HepG2 (cell line): ENCODE data around the gene ATP9B. TPM values are rescaled to one million over a fixed set of nuclear protein-coding genes. Genes with fewer than 3 reads are reported as not detected.
"Not testable (repeated sequence)": the region's sequence is repeated elsewhere in the genome, so short reads cannot be mapped to it uniquely, and the experiment has no call there.

Experiments used
- ATAC-seq: fragments of 200-7000 bp; cut with Tn5 transposase; 3 replicates; pipeline ENCODE4 v1.9.1; 2020; ENCODE audit warnings: mild to moderate bottlenecking, moderate library complexity
- BruUV-seq: library from RNA; stranded (reverse); fragments of 400-500 nt; replicated peaks from 2 replicates; lab custom pipeline; 2021; lab: Mats Ljungman, UMichigan
- CTCF ChIA-PET: fragments of 300-600 bp; formaldehyde crosslinking; extraction: SDS; loops from one replicate; lab custom pipeline; 2021; ENCODE audit warnings: low total read pairs, inconsistent platforms, low intra/inter-chr PET ratio; lab: Yijun Ruan, JAX
- POLR2A ChIA-PET: fragments of 350-600 bp; sonication (Branson Sonifier 250); formaldehyde crosslinking; loops from one replicate; lab custom pipeline; 2020; ENCODE audit warnings: antibody characterized with exemption, inconsistent platforms; lab: Yijun Ruan, JAX
- DNase-seq: peaks from one replicate; pipeline ENCODE4 v3.0.0-alpha.2; 2015; ENCODE audit warnings: low spot score
- FAIRE-seq: peaks from 3 replicates; lab custom pipeline; 2011; peaks lifted over from hg19 to GRCh38; lab: Jason Lieb, UNC
- H2AFZ ChIP-seq: one replicate; pipeline ENCODE4 v1.6.1; 2011; ENCODE audit warnings: low read length, inconsistent platforms
- H3K27ac ChIP-seq: fragments of 300-600 bp; 3 replicates; pipeline ENCODE4 v1.8.0; 2011; ENCODE audit warnings: mixed run types, mild to moderate bottlenecking, mixed read lengths, low read length, inconsistent platforms; ENCODE audit not compliant: insufficient read depth; ENCODE audit errors: extremely low read length
- H3K27me3 ChIP-seq, 2 experiments: fragments of 200-600 bp in 1 of 2; 2 replicates in 1 of 2; 3 replicates in 1 of 2; pipeline versions ENCODE4 v1.6.0 to v1.8.0; 2011; ENCODE audit warnings: low read length in 2 of 2, mild to moderate bottlenecking in 2 of 2, moderate library complexity in 2 of 2, inconsistent platforms in 1 of 2; ENCODE audit not compliant: insufficient read depth in 2 of 2, control insufficient read depth in 1 of 2
- H3K36me3 ChIP-seq, 2 experiments: fragments of 200-600 bp in 1 of 2; replicated peaks in 1 of 2; 2 replicates in 1 of 2; 3 replicates in 1 of 2; pipeline versions ENCODE4 v1.5.1 to v1.8.0; 2011; ENCODE audit warnings: low read length in 2 of 2, inconsistent platforms in 1 of 2; ENCODE audit not compliant: insufficient read depth in 2 of 2, control insufficient read depth in 1 of 2
- H3K4me1 ChIP-seq: 2 replicates; pipeline ENCODE4 v1.5.1; 2012; ENCODE audit warnings: low read length, inconsistent platforms; ENCODE audit not compliant: insufficient read depth
- H3K4me2 ChIP-seq: 2 replicates; pipeline ENCODE4 v1.6.0; 2011; ENCODE audit warnings: low read depth, low read length, inconsistent platforms
- H3K4me3 ChIP-seq, 3 experiments: fragments of 200-600 bp in 1 of 3; sonication (generic), shearing (Covaris generic) in 1 of 3; replicated peaks in 1 of 3; 2 replicates each; pipeline ENCODE4 v1.5.1; 2011 to 2016; ENCODE audit warnings: low read length in 3 of 3, inconsistent platforms in 2 of 3, low read depth in 2 of 3, mild to moderate bottlenecking in 2 of 3, control low read depth in 1 of 3, mixed read lengths in 1 of 3; ENCODE audit not compliant: insufficient read depth in 1 of 3
- H3K79me2 ChIP-seq: one replicate; pipeline ENCODE4 v1.6.1; 2011; ENCODE audit warnings: low read length, inconsistent platforms; ENCODE audit not compliant: insufficient read depth
- H3K9ac ChIP-seq: 2 replicates; pipeline ENCODE4 v1.6.0; 2011; ENCODE audit warnings: mild to moderate bottlenecking, low read depth, low read length, inconsistent platforms; ENCODE audit not compliant: insufficient read depth
- H3K9me3 ChIP-seq: 2 replicates; pipeline ENCODE4 v1.5.1; 2012; ENCODE audit warnings: mild to moderate bottlenecking, low read length
- H4K20me1 ChIP-seq: 2 replicates; pipeline ENCODE4 v1.6.0; 2011; ENCODE audit warnings: inconsistent platforms, mild to moderate bottlenecking, low read length, moderate library complexity; ENCODE audit not compliant: insufficient read depth
- CEBPG ChIP-seq: IDR thresholded peaks from 2 replicates; pipeline ENCODE4 v1.6.1; 2016
- REPIN1 ChIP-seq: sonication (generic); formaldehyde crosslinking; IDR thresholded peaks from 2 replicates; pipeline ENCODE4 v1.8.0; 2022; ENCODE audit warnings: missing genetic modification reagents, low read depth, mild to moderate bottlenecking, borderline replicate concordance
- SUZ12 ChIP-seq: fragments of 150-350 bp; IDR thresholded peaks from 2 replicates; pipeline ENCODE4 v1.6.1; 2014; ENCODE audit warnings: low read depth, low read length
- WGBS: methylation state at CpG from one replicate; pipeline ENCODE4 v1.1.6; 2017; ENCODE audit warnings: low lambda C conversion rate; 5-methylcytosine and 5-hydroxymethylcytosine counted together
- in situ Hi-C: cut with HindIII; loops from 2 replicates; pipeline ENCODE4 v1.10.0; 2017; ENCODE audit warnings: low pct_unique_long_range_greater_than_20kb; ENCODE audit not compliant: extremely low pct_ligation_motif_present
- intact Hi-C: fragments of 100-400 bp; cut with micrococcal nuclease; formaldehyde crosslinking; loops from one replicate; pipeline ENCODE4 v1.10.0; 2022; ENCODE audit not compliant: unreplicated experiment
- polyA plus RNA-seq, 8 experiments: library from polyadenylated mRNA; depleted of rRNA in 3 of 8; stranded (reverse) in 7 of 8; unstranded in 1 of 8; fragments of >200 nt; fragmentation: Illumina TruSeq in 4 of 8; extraction: Trizol in 4 of 8; gene quantifications; 2 replicates each; pipeline versions ENCODE4 v1.2.1 to v1.2.3, GENCODE V29; 2011 to 2016; ENCODE audit warnings: low read depth in 4 of 8, missing spikeins in 1 of 8, mixed read lengths in 1 of 8; ENCODE audit not compliant: insufficient read depth in 1 of 8
- total RNA-seq, 5 experiments: library from RNA; depleted of rRNA; stranded (reverse); fragments of >200 nt; fragmentation: Illumina TruSeq; extraction: Trizol; gene quantifications; 2 replicates each; pipeline ENCODE4 v1.2.3, GENCODE V29; 2016; ENCODE audit warnings: low read depth in 1 of 5

Gene ATP9B
- total and polyA plus RNA-seq, 2 of the 13 experiments (the other 11 are each of a cell fraction or from before 2014, with no cell fraction given), result 10.8 to 11.3 TPM

GRCh38 chr18:79260023-79260422 lies 190.8 kb downstream of the ATP9B start (continued):
- TF ChIP-seq REPIN1 (CRISPR knock-in tag), result no peak
- TF ChIP-seq CEBPG, result no peak
- TF ChIP-seq, all 625 proteins: peak for 0

GRCh38 chr18:79260510-79260909 lies 191.3 kb downstream of the ATP9B start:
- Histone ChIP-seq H3K27me3 (no peaks in the 10 kb centered on the region), H3K4me2 (no peak overlapping the region), H3K9me3 (no peaks in the 10 kb centered on the region), H3K4me1 (no peaks in the 10 kb centered on the region), H2AFZ (no peak overlapping the region), H4K20me1 (no peaks in the 10 kb centered on the region), H3K79me2 (no peaks in the 10 kb centered on the region), H3K9ac (no peak overlapping the region), H3K36me3 (peaks cover 0 to 3% of the 10 kb centered on the region in 2 experiments; a peak in 2 of 5 replicates), H3K27ac (no peak overlapping the region), H3K4me3 (no peak overlapping the region)
- FAIRE-seq (no peak), DNase-seq (no peak), ATAC-seq (no peak)
- in situ Hi-C loops (no loop called here), intact Hi-C loops (no loop called here)
- CTCF ChIA-PET, result no interaction called here
- POLR2A ChIA-PET, result no interaction called here
- no peak for TF ChIP-seq SUZ12
- 100% methylated on average over 1 of the region's 1 CpG for WGBS
- BruUV-seq, result no TSS peak

- H2AFZ ChIP-seq, CTCF ChIA-PET, DNase-seq, BruUV-seq, ATAC-seq, H3K79me2 ChIP-seq, H3K4me3 ChIP-seq, H4K20me1 ChIP-seq, H3K27ac ChIP-seq, intact Hi-C loops, H3K36me3 ChIP-seq, FAIRE-seq, H3K4me2 ChIP-seq, H3K4me1 ChIP-seq, H3K27me3 ChIP-seq, H3K9me3 ChIP-seq, POLR2A ChIA-PET, in situ Hi-C loops, H3K9ac ChIP-seq: not testable (repeated sequence)
- 98% methylated on average over 9 of the region's 9 CpGs for WGBS
These were observed 195.9 kb downstream of the ATP9B start for GRCh38 chr18:79265068-79265467.

- H3K9me3 ChIP-seq, H3K79me2 ChIP-seq, DNase-seq, H3K9ac ChIP-seq, H3K27me3 ChIP-seq, FAIRE-seq, H4K20me1 ChIP-seq, in situ Hi-C loops, H2AFZ ChIP-seq, intact Hi-C loops, ATAC-seq, BruUV-seq, POLR2A ChIA-PET, H3K36me3 ChIP-seq, H3K27ac ChIP-seq, H3K4me2 ChIP-seq, CTCF ChIA-PET, H3K4me3 ChIP-seq, H3K4me1 ChIP-seq: not testable (repeated sequence)
These were observed 202.6 kb downstream of the ATP9B start for GRCh38 chr18:79271812-79272211.
